NCI-H82 (cell line): ENCODE measurements around the gene CAPN5.

ENCODE experiments used
- DNase-seq: peaks from one replicate; lab custom pipeline; 2025; lab: John Stamatoyannopoulos, UW

Gene CAPN5

DNA sequence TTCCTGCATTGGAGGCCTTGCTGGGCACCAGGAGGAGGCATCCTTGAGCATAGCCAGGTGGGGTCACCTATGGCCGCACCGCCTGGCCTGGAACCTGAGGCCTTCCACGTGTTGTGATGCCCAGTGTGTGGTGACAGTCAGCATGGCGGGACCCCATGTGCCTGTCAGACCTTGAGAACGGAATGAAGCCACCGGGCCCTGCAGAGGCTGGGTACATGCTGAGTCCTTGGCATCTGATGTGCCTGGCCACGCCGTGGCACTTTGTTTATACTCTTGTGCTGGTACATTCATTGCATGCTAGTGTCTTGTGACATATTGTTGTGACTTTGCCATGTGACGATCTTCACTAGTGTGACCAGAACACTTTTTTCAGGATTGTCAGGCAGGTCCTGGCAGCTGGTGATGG lies 52.8 kb downstream of the CAPN5 start:
- no peak for DNase-seq

DNA sequence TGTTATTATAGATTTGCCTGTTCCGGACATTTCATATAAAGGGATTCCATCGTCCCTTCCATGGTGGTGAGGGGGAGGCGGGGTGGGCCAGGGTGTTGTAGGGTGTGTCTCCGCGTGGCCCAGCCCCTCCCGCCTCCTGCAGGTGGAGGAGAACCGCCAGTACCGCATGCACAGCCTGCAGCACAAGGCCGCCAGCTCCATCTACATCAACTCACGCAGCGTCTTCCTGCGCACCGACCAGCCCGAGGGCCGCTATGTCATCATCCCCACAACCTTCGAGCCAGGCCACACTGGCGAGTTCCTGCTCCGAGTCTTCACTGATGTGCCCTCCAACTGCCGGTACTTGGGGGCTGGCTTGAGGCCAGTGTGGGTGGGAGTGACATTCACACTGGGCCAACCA lies 53.8 kb downstream of the CAPN5 start:
- no peak for DNase-seq

DNA sequence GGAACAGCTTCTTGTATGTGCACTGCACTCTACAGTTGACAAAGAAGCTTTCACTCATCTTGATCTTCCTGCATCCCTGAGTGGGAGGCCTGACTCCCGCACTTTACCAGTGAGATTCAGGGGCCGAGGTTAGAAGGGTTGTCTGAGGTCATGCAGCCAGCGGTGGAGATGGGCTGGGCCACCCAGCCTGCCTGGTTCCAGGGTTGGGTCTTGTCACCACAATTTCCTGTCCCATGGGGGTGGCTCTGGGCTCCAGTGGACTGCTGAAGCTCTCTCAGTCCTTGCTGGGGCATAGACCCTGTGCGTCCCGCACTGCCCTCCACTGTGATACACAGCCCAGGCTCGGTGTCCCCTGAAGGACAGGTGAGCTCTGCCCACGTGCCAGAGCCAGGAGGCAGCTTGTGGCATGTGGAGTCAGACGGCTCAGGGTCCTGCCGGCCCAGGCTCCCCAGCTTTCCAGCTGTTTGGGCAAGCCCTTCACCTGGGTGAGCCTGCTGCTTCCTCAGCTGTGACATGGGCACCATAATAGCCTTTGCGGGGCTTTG lies 54.4 kb downstream of the CAPN5 start:
- DNase-seq, result no peak

DNA sequence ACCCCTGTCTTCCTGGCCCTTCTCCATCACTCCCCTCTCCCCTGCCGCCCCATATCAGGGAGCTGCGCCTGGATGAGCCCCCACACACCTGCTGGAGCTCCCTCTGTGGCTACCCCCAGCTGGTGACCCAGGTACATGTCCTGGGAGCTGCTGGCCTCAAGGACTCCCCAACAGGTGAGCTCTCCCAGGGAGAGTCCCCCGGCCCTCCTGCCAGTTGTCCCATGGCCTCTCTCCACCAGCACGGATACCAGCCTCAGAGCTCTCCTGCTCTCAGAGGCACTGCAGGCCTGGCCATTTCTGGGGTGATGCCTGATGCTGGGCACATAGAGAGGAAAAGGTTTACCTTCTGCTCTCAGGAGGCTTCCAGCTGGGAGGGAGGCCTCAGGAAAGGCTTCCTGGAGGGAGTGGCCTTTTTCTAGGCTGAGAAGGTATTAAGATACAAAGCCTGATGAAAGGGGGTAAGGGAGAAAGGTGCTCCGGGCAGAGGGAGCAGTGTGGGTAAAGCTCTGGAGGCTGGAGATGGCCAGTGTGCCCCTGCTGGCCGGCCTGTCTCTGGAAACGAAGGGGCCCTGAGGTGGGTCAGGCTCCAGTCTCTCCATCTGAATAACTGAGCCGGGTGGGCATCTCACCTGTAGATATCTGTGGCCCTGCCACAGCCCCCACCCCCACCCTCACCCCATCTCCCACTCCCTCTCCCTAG lies 55.3 kb downstream of the CAPN5 start:
- DNase-seq, result no peak

DNA sequence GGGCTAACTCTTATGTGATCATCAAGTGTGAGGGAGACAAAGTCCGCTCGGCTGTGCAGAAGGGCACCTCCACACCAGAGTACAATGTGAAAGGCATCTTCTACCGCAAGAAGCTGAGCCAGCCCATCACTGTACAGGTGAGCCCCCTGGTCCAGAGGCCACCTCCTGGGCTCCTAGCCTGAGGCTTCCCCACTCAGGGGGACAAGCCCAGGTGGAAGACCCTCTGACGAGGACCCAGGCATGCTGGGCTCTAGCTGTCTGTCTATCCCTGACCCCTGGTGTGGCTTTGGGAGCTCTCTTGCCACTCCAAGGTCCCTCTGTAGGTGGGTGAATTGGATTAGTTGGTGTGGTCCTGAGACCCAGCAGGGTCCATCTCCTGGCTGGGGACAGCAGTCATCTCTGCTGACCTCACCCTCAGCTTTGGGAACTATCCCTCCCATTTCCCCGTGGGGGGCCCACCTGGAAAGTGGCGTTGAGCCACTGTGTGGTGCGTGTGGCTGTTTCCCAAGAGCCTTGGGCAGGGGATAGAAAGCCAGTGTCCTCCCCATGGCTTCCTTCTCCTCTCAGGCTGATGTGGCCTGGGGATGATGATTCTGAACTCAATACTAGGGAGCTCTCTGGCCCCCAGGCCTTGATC lies 55.9 kb downstream of the CAPN5 start:
- DNase-seq, result no peak

DNA sequence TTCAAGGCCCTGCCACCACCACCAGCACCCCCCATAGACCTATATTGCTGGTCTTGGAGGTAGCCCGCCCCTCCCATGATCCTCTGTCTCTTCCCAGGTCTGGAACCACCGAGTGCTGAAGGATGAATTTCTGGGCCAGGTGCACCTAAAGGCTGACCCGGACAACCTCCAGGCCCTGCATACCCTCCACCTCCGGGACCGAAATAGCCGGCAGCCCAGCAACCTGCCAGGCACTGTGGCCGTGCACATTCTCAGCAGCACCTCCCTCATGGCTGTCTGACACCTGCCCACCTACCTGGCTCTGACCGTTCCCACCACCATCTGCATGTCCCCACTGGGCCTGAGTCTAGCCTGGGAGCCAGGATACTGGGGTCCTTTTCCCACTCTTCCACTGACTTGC lies 56.8 kb downstream of the CAPN5 start:
- DNase-seq, result no peak

DNA sequence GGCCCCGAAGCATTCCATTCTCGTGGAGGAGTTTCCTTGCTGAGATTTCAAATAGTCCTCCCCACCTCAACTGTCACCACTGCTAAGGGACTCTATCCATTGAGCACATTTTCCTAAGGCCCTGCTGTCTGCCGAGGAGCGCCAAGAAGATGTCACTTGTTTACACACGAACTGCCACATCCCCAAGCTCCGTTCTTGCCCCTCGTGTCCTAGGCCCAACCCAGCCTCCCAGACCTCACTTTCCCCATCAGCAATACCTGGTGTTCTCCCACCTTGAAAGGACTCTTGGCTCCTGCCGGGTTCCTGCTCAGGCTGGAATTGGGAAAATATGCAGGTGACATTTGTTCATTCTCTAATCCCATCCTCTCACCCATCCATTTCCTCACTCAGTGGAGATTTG lies 57.3 kb downstream of the CAPN5 start:
- DNase-seq, result no peak

DNA sequence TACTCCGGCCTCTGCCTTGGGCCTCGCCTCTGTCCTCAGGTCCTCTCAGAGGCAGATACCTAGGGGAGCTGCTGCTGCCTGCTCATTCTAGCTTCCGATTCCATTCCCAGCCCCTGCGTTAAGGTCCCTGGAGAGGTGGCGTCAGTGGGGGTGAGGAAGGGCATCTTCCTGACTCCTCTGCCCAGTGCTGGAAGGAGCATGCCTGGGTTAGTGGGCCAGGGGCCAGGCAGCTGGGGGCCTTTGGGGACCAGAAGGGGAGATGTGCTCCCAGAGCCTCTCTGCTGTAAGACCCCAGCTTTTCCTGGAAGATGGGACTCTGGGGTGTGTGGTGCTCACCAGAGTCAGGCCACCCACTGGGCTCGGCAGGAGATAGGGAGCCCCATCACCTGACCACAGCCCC lies 57.7 kb downstream of the CAPN5 start:
- DNase-seq, result no peak

DNA sequence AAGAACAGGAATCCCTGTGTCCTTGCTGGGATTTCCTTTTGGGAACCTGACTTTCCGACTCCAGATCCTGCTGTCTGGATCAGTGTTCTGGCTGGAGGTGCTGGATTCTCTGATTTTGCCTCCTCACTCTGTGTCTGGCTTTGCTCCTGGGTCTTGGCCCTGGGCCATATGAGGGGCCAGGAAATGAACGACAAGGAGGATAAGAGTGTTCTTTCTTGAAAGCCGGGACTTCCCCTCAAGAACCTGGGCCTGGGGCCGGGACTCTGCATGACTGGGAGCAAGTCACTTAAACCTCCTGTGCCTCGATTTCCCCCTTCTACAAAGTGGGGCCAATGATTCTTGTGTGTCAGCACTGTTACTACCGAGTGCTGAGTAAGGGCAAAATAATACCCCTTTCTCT lies 58.4 kb downstream of the CAPN5 start:
- DNase-seq, result no peak

DNA sequence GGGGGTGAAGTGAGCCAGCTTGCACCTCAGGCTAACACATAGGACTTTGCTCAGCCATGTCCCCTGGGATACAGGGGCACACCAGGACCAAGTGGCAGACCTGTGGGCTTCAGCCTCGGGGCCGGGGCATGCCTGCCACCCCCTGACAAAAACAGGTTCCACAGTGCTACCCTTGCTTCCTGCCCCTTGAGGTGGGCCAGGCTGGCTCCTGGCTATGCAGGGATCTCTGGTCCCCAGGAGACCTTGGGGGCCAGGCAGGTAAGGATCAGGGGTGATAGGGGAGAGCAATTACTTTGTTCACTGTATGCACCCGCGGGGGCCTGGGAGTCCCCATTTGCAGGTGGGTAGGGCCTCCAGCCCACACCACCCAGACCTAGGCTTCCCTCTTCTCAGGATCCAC lies 58.9 kb downstream of the CAPN5 start:
- DNase-seq, result no peak

DNA sequence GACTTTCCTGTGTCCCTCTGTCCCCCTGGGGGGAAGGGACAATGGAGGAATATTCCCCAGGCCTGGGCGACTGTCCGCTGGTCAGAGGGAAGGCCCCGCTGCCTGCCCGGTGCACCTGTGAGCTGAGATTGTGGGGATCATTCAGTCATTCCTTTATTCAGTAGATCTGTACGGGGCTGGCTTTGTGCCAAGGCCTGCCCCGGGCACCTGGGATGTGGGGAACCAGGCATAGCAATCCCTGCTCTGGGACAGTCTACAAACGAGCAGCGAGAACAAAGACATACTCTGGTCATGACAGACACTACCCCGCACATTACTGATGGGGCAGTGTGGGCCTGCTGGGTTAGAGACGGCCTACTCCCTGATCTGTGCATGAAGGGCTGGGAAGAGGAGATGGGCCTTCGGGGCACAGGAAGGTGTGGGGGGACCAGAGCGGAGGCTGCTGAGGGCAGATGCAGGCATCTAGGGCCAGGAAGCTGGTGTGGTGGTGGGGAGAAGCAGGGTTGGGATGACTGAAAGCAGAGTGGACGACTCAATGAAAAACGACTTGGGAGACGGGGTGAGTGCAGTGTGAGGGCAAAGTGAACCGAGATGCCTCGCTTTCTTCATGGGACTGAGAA lies 59.5 kb downstream of the CAPN5 start:
- DNase-seq, result no peak

DNA sequence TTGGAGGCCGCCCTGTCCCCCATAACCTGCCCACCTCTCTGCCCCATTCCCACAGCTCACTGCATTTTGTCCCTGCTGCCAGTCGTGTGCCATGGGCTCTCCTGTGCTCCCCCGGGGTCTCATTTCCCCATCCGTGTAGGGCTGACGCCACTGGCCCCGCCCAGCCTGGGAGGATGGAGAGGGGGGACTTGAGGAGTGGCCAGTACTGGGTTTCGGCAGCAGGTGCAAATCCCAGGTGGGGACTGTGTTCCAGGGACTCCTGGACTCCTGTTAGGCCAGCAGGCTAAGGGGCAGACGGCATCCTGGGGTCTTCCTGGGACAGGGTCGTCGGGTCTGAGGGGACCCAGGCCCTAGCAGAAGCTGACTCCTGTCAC lies 60.1 kb downstream of the CAPN5 start:
- DNase-seq, result peak; percentile 32

DNA sequence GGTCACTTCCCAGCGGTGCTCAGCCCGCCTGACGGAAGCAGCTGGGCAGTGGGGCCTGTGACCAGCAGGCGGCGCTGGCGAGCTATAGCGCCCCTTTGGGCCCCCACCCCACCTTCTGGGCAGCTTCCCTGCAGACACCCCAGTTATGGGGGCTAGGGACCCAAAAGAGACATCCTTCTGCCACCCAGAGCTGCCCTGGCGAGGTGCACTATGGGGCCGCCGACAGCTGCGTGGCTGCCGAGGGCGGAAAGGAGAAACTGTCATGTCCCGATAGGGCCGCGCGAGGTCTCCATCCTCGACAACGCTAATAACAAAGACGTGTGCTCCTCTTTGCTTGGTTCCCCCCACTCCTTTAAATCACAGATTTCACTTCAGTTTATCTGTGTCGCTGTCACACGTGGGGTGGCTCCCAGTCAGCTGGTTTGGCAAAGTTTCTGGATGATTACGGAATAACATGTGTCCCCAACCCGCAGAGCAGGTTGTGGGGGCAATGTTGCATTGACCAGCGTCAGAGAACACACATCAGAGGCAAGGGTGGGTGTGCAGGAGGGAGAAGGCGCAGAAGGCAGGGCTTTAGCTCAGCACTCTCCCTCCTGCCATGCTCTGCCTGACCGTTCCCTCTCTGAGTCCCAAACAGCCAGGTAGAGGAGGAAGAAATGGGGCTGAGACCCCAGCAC lies 60.6 kb downstream of the CAPN5 start:
- DNase-seq, result peak; percentile 59

DNA sequence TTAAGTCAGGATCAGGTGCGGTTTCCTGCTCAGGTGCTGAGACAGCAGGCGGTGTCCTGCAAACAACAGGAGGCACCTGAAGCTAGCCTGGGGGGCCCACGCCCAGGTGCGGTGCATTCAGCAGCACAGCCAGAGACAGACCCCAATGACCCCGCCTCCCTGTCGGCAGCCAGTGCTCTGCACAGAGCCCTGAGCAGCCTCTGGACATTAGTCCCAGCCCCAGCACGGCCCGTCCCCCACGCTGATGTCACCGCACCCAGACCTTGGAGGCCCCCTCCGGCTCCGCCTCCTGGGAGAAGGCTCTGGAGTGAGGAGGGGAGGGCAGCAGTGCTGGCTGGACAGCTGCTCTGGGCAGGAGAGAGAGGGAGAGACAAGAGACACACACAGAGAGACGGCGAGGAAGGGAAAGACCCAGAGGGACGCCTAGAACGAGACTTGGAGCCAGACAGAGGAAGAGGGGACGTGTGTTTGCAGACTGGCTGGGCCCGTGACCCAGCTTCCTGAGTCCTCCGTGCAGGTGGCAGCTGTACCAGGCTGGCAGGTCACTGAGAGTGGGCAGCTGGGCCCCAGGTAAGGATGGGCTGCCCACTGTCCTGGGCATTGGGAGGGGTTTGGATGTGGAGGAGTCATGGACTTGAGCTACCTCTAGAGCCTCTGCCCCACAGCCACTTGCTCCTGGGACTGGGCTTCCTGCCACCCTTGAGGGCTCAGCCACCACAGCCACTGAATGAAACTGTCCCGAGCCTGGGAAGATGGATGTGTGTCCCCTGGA lies 61.3 kb downstream of the CAPN5 start, which contains the start of gene MYO7A:
Gene MYO7A (plus strand): TSS at position 327 of the 772 bp plus-strand sequence. CDS start 2,389 bp downstream, outside the sequence.
- peak; percentile 62 for DNase-seq

DNA sequence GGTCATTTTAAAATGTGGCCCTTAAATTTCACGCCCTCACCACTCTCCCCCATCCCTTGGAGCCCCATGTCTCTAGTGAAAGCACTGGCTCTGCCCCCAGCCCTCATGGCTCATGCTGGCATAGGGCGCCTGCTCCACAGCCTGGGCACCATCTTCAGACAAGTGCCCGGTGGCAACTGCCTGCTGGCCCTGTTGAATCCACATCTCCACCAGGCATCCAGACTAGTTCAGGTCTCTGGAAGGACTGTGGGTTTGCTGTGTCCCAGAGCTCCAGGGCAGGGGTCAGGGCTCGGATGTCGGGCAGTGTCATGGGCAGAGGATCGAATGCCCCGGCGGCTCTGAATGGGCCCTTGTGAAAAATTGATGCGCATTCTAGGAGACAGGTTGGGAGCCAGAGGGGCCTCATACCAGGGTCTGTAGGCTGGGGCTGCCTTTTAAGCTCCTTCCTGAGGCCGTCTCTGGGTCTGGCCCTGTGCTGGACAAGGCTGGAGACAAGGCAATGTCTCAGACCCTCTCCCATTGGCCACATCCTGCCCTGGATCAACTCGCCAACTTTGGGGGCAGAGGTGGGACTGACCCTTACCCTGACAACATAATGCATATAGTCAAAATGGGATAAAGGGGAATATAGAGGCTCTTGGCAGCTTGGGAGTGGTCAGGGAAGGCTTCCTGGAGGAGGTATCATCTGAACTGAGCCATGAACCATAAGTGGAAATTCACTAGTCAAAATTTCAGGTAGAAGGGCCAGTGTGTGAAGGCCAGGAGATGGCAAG lies 62.5 kb downstream of the CAPN5 start:
- no peak for DNase-seq

DNA sequence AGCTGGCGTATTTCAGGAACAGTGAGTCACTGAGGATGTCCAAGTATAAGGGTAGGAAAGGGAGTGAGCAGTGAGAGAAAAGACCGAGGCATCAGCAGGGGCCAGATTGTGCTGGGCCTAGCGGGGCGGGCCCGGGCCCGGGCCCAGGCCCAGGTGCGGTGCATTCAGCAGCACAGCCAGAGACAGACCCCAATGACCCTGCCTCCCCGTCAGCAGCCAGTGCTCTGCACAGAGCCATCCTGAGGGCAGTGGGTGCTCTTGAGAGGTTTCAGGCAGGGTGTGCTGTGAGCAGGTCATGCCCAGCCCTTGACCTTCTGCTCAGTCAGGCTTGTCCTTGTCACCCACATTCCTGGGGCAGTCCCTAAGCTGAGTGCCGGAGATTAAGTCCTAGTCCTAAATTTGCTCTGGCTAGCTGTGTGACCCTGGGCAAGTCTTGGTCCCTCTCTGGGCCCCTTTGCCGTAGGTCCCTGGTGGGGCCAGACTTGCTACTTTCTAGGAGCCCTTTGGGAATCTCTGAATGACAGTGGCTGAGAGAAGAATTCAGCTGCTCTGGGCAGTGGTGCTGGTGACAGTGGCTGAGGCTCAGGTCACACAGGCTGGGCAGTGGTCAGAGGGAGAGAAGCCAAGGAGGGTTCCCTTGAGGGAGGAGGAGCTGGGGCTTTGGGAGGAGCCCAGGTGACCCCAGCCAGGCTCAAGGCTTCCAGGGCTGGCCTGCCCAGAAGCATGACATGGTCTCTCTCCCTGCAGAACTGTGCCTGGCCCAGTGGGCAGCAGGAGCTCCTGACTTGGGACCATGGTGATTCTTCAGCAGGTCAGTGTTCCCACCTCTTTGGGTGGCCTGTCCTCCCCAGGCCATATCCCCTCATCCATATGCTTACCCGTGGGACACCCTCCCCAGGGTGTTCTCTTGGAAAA lies 63.3 kb downstream of the CAPN5 start:
- no peak for DNase-seq

DNA sequence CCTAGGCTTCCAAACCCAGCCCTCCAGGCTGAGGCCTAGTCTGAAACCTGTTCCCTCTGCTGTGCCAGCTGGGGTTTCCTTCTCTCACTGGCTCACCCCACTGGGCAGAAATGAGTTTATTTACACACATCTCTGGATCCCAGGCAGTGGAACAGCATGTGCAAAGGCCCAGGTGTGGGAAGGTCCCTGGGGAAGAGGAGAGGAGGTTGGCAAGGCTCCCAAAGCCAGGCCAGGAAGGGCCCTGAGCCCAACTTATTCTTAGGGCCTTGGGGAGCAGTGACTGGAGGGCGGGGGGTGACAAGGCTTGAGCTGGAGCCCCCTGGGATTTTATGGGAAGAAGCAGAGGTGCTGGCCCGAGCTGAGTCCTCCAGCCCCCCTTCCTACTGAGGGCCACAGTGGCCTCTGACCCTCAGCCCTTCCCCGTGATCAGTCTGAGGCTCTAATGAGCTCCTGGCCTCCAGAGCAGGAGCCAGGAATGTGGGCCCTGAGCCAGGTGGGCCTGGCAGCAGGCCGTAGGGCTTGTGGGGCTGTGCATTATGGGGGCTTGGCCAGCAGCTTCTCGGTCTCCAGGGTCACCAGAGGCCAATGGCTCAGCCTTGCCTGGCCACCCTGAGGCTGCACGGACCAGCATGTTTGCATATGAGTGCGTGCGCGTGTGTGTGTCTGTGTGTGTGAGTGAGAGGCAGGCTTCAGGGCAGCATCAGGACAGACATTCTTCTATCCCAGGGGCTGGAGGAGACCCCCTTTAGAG lies 64.2 kb downstream of the CAPN5 start:
- no peak for DNase-seq

DNA sequence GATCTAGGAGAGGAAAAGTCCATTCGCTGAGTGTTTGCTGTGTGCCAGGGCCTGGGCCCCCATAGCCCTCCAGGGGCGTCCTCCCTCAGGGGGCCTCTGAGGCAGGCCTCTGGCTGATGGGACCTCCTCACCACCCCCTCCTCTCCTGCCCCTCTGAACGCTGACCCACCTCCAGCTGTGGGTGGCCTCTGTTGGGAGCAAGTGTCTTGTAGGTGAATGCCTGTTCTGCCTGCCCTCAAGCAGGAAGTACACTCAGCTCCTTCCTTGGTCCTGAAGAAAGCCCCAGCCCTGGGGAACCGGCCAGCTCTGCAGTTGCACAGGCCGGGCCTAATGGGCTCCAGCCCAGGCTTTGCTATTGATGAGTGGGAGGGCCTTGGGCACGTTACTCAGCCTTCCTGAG lies 64.8 kb downstream of the CAPN5 start:
- no peak for DNase-seq

DNA sequence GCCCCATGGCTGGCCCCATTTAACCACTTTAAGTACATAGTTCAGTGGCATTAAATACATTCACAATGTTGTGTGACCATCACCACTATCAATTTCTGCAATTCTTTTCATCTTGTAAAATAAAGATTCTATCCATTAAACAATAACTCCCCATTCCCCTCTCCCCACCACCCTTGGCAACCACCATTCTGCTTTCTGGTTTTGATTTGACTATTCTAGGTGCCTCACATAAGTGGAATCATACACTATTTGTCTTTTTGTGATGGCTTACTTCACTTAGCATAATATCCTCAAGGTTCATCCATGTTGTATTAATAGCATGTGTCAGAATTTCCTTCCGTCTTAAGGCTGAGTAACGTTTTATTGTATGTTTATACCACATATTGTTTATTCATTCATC lies 68.3 kb downstream of the CAPN5 start:
- DNase-seq, result no peak
